GM23248 (cell line): ENCODE results near the gene BCL6.

Experiments
- EZH2 ChIP-seq: fragments of 200-600 bp; sonication (generic); IDR thresholded peaks from 2 replicates; pipeline ENCODE4 v1.6.1; 2018; ENCODE audit warnings: antibody characterized with exemption, mild to moderate bottlenecking; ENCODE audit not compliant: insufficient read depth, poor library complexity, severe bottlenecking
- EZH2phosphoT487 ChIP-seq: fragments of 200-600 bp; sonication (generic); IDR thresholded peaks from 2 replicates; pipeline ENCODE4 v1.6.1; 2018; ENCODE audit warnings: antibody characterized with exemption, moderate library complexity, mild to moderate bottlenecking, low read depth; ENCODE audit not compliant: insufficient read depth

- TF ChIP-seq EZH2phosphoT487 (no peak), EZH2 (no peak)
These were observed 72.3 kb downstream of the BCL6 start for GRCh38 chr3:187673012-187673411.
